H1 (cell line): ENCODE data around the gene RBM20. TPM values are rescaled to one million over a fixed set of nuclear protein-coding genes. Genes with fewer than 3 reads are reported as not detected.

Experiments
- EP300 ChIP-seq, 2 experiments: IDR thresholded peaks; 1 replicate in 1 of 2; 2 replicates in 1 of 2; pipeline ENCODE4 v1.6.1; 2011 to 2012; ENCODE audit warnings: low read depth in 2 of 2, low read length in 2 of 2, mild to moderate bottlenecking in 2 of 2, borderline replicate concordance in 1 of 2, inconsistent platforms in 1 of 2, moderate library complexity in 1 of 2
- polyA plus RNA-seq, 7 experiments: library from polyadenylated mRNA; depleted of rRNA in 3 of 7; stranded (reverse) in 5 of 7; unstranded in 2 of 7; fragments of >200 nt in 5 of 7; fragments of 200-250 nt in 2 of 7; gene quantifications; 1 replicate in 5 of 7; 2 replicates in 1 of 7; 4 replicates in 1 of 7; pipeline versions ENCODE4 v1.2.1 to v1.2.3, GENCODE V29; 2011 to 2013; ENCODE audit warnings: missing spikeins in 2 of 7, mixed read lengths in 2 of 7
- total RNA-seq: library from RNA; stranded (reverse); fragmentation: NEBNext Ultra II Directional; extraction: Animal tissue kit (Norgen Biotek cat#: 25700); gene quantifications from 2 replicates; pipeline ENCODE4 v1.2.1, GENCODE V29; 2021

The RBM20 gene
- total and polyA plus RNA-seq, 2 of the 8 experiments (the other 6 are each of a cell fraction or from before 2014, with no cell fraction given), result 0.05 to 0.63 TPM

- TF ChIP-seq EP300 (IDR thresholded peaks at IDR 0.05; ENCODE audit: borderline replicate concordance in 1 of 2, low read depth in 2 of 2, low read length in 2 of 2), result no peak
Observed at GRCh38 chr10:110803239-110803749, 159.2 kb downstream of the RBM20 start (continued).
